NCI-H1694 treated with DMSO at 0.1 percent for 48 hours (cell line): ENCODE data around the gene HOATZ.

Experiments used
- DNase-seq: peaks from one replicate; lab custom pipeline; 2025; lab: John Stamatoyannopoulos, UW

Gene HOATZ

DNA sequence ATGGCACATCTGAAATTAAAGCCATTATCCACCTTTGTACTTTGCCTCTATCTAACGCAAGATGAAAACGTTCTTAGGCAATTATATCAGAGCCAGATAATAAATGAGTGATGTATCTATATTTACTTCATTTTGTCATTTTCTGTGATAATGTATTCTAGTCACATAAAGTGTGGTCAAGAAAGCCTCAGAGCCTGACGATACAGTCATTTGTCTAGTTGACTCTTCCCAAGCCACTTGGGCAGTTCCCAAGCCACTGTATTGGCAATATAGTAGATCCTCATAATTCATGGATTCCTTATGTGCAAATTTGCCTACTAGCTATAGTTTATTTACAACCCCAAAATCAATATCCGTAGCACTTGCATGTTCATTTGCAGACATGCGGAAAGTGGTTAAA lies 7.8 kb downstream of the HOATZ start:
- no peak for DNase-seq

DNA sequence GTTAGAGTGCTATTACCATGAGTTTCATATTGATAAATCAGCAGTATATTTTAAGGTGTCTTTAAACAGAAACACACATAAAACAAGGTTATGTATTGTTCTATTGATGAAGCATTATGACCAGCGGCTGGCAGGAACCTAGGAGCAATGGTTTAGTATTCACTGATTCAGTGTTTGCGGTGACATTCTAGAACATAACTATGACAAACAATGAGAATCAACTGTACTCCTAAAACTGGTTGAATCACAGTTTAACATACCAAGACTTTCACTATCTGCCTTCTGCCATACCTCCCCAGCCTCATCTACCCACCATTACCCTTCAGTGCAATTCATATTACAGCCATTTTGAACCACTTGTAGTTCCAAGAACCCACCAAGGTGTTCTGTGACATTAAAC lies 8.8 kb downstream of the HOATZ start:
- DNase-seq = no peak

DNA sequence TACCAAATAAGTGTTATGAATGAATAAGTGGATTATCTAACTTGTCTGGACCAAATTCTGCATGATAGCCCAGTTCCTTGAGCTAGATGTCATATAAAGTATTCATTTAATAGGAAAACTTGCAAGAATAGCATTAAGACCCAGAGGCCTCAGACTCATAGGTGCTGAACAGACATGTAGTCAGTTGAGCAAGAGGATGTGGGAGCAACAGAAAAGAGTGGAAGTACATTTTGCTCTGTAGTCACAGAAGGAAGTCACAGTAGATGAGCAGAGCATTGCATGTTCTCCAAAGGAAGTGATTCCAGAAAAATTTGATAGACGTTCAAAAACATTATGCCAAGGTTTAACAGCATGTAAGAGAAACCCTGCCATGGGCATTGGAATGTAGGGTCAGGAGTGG lies 9.5 kb downstream of the HOATZ start:
- DNase-seq = no peak

DNA sequence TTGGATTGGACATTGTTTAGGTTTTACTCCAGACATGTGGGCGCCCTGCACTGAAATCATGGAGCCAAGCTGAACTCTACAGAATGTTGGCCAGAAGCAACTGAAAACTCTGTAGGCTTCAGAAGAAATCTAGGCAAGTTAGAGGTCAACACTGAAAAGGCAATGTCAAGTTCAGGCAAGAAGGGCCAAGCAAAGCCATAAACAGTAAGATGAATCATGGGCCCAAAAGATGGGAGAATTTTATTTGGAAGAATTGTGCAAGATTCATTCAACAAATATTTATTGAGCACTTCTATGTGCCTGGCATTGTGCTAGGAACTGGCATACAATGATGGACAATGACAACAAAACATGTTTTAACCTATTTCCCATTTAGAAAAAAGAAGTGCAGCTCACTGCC lies 10.9 kb downstream of the HOATZ start:
- no peak for DNase-seq

DNA sequence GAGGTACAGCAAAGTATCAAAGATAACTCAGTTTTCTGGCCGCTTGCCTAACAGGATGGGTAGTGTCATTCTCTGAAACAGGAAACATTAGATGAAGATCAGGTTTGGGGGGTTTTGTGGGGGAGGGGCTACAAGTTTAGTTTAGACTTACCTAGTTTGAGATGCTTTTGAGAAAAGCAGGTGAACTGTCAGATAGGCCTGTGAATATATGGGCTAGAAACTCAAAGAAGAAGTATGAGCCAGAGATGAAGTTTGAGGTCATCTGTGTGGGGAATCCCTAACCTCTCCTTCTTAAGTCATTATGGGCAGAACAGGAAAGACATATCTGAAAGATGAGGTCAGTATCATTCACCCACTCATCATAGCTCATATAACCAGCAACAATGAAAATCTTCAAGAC lies 11.9 kb downstream of the HOATZ start:
- no peak for DNase-seq

DNA sequence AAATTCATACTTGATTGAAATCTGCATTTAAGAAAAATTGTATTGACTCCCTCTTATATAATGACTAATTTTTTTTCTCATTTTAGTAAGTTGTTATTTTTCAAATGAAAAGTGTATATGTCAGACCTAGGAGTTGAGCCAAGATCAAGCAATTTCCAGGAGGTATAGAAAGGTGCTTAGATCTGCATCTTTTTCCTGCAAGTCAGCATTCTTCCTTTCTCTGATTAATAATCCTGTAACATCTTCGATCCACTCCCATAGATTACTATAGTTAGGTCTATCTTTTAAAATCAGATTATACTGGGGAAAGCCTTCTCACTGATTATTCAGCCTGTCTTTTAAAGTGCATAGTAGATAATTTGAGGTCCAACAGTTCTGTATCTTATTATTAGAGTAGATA lies 12.7 kb downstream of the HOATZ start:
- no peak for DNase-seq

DNA sequence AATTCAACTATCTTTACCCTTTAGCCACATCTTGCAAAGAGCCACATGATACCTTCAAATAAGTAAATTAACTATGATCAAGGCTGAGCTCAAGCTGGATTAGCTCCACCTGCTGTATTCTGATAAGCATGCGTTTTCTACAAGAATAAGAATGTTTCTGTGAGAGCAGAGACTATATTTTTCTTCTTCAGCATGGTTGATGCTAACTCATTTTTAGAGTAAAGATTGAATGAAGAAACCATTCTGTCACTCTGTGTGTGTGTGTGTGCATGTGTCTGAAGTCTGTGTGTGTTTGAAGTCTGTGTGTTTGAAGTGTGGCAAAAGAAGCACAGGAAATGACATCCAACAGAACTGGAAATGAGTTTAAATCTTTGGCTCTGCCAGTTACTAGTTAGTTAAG lies 14.0 kb downstream of the HOATZ start:
- DNase-seq = no peak

DNA sequence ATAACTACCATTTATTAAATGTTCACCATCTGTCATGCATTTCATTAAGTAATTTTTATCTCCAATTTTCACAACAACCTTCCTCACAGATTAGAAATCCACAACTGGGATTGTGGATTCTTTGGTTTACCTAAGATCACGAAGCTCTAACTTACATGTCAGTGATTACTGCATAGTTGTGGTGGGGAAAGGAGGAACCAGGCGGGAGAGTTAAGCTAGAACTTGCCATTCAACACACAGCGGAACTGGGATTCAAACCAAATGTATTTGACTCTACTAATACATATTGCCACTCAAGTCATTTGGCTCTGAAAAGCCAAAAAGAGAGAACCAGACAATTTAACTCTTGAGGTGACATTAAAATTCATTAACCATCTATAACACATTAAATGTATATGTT lies 15.5 kb downstream of the HOATZ start:
- no peak for DNase-seq

DNA sequence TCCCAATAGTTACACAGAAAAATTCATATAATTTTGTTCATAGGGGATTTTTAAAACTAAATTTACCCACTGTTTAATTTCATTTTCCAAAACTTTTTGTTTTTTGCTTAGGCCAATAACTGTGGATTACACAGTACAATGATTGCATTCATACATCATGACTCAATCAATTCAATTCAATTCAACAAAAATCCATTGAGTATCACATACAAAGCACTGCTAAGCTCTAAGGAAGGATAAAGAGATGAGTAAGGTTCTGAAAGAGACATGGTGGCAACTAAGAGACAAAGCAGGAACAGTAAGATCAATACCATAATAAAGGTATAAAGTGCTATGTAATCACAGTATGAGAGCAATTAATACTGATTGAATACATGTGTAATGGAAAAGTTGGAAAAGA lies 16.6 kb downstream of the HOATZ start:
- DNase-seq = no peak

DNA sequence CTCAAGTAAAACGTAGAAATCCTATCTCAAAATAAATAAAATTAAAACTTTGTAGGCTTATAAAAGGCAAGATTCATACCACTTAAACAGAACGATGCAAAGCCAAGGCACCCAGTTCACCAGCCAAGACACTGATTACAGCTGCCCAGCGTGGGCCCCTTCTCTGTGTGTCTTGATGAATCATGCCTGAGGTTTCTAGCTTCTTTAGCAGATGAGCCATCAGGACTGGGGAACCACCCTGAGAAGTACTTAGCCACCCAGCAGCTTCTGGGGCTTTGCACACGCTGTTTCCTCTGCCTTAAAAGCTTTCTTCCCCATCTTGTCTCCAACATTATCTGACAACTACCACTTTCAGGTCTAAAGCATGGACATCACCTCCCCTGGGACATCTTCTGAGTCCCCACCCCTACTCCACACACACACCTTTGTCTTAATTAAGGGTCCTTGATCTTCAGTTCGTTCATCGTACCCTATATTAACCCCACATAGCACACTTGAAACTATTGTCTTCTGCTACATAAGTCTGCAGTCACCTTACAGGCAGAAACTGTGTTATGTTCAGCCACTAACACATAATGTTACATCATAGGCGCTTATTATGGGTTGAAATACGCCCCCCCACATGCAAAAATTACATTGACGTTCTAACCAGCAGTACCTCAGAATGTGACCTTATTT lies 17.2 kb downstream of the HOATZ start:
- no peak for DNase-seq

DNA sequence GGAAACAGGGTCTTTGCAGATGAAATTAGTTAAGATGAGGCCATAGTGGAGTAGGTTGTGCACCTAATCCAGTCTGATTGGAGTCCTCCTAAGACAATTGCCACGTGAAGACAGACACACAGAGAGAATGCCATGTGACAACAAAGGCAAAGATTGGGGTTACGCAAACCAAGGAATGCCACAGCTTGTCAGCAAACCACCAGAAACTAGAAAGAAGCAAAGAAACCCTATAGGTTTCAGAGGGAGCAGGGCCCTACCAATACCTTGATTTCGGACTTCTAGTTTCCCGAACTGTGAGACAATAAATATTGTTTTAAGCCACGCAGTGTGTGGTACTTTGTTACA lies 17.8 kb downstream of the HOATZ start:
- no peak for DNase-seq

DNA sequence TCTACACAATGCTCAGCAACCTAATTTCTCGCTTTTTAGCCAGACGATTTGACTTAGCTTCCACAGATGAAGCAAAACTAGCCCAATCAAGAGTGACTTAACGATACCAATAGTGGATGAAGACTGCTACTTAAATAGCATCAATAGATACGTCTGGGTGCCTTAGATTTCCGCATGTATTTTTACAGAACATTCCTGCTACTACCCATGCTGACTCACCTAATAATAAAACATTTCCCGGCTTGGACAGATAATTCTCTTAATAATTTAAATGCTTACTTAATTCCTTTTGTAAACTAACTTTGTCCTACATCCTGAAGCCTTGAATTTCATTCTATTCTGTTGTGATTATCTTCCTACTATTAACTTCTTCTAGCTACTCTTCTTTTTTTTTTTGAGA lies 20.7 kb downstream of the HOATZ start:
- no peak for DNase-seq

DNA sequence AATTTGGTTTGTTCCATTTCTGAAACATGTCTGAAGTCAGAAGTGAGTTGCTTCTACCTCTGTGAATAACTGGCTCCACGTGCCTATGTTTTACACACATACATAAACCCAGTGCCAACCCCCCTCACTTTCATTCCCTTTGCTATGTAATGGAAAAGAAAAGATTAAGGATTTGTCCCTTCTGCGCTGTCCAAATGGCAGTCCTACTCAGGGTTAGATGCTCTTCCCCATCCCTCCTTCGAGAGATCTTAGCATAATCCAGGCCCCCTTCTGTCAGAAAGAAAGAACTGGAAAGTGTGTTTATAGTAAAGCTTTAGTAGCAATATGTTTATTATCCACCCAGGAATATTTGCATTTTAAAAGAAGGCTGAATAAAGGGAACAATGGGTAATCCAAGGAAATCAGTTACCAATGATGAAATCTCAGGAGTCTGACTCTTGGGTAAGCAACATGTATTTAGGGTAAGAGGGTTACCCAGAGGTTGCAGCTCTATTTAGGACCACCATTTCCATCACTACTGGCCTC lies 22.8 kb downstream of the HOATZ start:
- DNase-seq = no peak

DNA sequence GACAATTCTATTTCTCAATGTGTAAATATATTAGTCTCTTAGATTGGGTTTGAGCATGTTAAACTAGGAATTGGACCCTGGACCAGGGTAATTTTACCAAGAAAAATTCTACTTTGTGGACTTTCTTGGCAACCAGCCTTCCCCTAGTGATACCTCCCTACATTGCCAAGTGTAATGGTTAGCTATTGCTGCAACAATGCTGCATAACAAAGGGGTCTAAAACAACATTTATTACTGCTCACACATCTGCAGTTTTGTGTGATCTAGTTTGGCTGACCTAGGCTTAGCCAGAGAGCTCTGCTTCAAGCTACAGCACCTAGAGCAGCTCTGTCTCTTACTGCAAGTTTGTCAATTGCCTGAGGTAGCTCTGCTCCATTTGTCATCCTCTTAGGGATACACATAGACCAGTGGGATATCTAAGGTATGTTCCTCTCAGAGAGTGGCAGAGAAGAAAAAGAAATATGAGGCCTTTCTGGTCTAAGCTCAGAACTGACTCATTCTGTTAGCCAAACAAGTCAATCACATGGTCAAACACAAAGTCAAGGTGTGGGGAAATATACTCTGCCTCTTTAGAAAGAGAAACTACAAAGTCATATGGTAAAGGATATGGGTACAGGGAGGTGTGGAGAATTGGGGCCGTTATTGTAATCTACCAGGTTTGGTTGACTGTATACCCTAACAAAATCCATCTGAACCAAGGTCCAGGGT lies 24.0 kb downstream of the HOATZ start:
- no peak for DNase-seq

DNA sequence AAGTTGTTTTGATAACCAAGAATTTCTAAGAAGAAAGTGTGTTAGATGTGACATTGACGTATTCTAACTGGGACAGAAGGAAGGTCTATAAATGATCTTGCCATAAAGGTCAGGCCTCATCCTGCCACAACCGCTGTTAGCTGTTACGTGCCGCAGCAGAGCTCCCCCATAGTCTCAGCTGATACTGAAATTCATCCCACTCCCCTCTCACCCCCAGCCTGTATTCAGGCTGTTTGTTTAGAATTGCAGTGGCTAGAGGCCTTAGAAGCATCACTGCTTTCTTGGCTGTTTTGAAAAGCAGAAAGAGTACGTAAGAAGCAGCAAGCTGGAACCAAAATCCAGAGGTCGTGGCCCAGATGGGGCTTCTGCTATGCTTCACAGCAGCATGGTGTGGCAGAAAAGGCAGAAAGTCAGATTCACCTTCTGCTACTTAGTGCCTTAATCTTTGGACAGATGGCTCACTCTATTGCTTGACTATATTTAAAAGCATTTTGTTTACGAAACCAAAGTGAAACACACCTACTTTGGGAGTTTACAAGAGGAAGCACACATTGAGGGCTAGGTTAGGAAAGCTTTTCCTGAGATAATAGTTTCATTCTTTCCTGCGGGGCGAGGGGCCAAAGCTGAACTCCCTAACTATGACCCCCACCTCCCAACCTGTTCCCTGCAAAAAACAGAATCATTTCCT lies 25.0 kb downstream of the HOATZ start:
- DNase-seq = no peak

DNA sequence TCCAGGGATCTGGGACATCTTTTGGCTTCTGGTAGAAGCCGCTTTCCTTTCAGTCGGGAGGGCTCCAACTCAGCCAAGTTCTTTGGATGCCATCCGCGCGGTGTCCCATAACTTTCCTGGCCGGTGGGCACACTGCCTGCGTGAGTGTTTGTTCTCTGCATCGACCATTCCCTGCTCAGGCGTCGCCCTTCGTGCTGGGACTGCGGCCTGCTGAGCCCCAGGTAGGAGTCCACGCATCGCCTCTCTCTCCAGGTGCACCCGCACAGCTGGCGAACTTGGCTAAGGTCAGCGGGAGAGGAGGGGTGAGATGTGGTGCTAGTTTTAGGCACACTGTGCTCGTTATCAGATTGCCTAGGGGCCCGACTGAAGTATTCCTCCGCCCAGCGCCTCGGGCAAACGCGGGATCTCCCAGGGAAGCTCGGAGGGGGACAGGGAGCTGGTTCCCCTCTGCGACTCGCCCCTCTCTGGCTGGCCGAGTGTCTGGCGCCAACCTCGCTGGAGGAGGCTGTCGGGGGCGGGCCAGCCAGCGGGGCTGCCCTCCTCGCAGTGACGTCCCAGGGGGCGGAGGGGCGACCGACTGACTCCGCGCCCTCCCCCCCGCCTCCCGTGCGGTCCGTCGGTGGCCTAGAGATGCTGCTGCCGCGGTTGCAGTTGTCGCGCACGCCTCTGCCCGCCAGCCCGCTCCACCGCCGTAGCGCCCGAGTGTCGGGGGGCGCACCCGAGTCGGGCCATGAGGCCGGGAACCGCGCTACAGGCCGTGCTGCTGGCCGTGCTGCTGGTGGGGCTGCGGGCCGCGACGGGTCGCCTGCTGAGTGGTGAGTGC lies 25.7 kb downstream of the HOATZ start, which contains the start of gene LAYN:
TSS of gene LAYN (plus strand) at position 607 of the 823 bp plus-strand sequence. CDS start at position 731, 124 bp downstream.
- no peak for DNase-seq

DNA sequence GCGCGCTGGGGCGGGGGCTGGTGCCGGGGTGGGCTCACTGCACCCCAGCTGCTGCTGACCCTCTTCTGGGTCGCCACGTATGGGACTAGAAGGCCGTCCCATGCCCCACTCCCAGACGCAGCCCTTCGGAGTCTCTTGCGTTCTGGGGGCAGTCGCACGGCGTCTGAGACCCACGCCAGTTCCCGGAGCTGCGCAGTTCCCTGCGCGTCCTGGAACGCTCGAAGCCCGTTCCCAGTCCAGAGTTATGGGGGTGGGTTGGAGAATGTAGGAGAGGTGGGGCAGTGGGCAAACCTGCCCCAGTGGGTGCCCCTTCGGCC lies 26.3 kb downstream of the HOATZ start:
- DNase-seq = no peak

DNA sequence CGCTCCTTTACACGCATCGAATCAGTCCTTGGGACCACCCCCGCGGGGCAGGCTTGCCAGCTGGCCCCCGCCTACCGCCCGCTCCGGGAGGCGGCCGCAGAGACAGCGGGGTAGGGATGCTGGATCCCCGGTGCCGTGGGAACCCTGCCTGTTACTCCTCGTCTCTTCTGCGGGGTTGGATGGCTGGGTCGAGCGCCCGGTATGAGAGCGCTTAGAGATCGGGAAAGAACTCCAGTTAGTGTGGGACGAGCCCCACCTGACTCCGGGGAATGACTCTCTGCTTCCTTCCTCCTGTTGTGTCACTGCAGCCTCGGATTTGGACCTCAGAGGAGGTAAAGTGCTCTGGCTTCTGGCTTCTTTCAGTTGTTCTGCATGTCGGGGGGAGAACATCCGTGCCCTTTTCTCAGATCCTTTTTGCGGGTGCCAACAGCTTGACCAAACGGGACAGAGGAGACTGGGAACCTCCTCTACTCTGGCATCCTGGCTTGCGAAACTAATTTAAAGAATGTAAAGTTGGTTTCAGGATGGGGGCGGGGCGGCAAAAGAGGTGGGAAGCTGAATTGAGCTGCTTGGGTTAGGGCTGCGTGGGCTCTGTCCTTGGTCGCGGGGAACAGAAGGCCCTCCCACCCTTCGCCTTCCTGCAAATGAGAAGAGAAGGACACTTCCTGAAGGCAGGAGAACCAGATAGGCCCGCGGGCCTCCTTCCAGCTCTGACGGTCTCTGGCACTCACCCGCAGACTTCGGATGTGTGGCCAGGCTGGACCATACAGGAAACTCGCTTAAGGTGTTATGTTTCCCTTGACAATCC lies 26.9 kb downstream of the HOATZ start:
- DNase-seq = no peak

DNA sequence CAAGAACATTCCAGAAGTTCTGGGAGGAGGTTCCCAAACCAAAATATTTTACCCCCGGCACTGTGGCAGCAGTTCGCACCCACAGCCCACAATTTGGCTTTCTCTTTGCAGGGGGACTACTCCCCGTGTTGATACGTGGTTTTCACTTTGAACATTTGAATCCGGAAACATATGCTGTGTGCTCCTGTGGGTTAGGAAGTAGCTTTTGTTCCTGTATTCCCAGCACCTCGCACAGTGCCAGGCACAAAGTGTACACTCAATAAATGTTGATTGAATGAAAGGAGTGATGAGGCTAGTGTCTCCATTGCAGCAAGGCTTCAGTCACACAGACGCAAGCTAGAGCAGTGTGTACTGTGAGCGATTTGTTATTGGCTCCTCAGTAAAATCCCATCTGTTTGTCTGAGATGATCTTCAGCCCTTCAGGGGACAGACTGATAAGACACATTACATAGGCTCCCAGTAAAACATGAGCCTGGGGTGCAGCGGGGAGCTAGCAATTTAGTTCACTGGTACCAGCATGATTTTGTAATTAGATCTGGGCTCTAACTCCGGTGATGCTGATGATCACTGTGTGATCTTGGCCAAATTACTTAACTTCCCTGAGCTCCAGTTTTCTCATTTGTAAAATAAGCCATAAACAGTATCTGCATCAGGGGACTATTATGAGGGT lies 28.2 kb downstream of the HOATZ start:
- no peak for DNase-seq

DNA sequence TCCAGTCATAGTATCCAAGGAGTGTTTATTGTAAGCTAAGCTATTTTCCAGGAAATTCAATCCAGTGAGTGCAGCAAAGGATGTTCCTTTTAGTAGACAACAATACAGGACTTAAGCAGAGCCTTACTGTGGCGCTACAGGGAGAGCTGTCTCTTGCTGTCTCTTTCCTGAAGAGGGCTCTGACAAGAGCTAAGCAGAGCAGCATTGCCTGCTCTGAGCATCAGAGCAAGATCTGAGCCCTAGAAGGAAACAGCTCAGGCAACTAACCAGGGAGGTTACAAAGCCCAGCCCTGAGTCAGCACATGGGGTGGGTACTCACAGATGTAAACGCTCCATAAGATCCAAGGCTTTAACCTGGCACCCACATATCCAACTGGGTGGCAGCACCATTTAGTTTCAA lies 33.9 kb downstream of the HOATZ start:
- DNase-seq = no peak
